Measurements from ENCODE around the gene HRH1.

- TF ChIP-seq CTCF (IDR thresholded peaks at IDR 0.05) = no peak
- TF ChIP-seq POLR2A (IDR thresholded peaks at IDR 0.05) = no peak
These were observed 16.7 kb upstream of the HRH1 start for GRCh38 chr3:11137627-11137959.

Measured in ovary (tissue), 3 donors.